22Rv1 (cell line): ENCODE data around the gene CDKAL1.

Source experiments
- ZFX ChIP-seq: fragments of 450-650 bp; IDR thresholded peaks from 2 replicates; pipeline ENCODE4 v1.6.1; 2017; ENCODE audit warnings: antibody characterized with exemption, borderline replicate concordance
- TF ChIP-seq, protein P1 (sequence below): fragments of 450-650 bp; IDR thresholded peaks from 2 replicates; pipeline ENCODE4 v1.5.1; 2017; ENCODE audit warnings: mild to moderate bottlenecking

DNA sequence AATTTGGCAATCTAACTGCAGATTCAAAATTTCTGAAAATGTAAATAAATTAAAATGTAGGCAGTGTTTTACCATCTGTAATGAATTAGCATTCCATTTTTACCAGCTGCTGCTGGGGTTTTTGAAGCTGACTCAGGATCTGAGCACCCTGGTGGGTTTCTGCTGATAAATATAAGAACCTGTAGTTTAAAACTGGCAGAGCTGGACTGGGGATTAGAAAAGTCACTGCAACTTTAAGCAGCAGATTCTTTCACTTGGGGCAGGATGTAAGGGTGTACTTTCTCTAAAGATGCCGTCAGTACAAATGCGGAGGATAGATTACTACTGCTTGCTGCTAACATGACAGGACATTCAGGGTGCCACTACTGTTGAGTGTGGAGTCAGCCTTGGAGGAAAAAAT, 341.8 kb downstream of the CDKAL1 start:
- TF ChIP-seq, protein P1, sequence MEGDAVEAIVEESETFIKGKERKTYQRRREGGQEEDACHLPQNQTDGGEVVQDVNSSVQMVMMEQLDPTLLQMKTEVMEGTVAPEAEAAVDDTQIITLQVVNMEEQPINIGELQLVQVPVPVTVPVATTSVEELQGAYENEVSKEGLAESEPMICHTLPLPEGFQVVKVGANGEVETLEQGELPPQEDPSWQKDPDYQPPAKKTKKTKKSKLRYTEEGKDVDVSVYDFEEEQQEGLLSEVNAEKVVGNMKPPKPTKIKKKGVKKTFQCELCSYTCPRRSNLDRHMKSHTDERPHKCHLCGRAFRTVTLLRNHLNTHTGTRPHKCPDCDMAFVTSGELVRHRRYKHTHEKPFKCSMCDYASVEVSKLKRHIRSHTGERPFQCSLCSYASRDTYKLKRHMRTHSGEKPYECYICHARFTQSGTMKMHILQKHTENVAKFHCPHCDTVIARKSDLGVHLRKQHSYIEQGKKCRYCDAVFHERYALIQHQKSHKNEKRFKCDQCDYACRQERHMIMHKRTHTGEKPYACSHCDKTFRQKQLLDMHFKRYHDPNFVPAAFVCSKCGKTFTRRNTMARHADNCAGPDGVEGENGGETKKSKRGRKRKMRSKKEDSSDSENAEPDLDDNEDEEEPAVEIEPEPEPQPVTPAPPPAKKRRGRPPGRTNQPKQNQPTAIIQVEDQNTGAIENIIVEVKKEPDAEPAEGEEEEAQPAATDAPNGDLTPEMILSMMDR, result no peak
- no peak for TF ChIP-seq ZFX
